GM21526 (cell line): ENCODE measurements around the gene TNNC2.
"Not testable (repeated sequence)": the region's sequence is repeated elsewhere in the genome, so short reads cannot be mapped to it uniquely, and the experiment has no call there.

Experiments used
- ATAC-seq: cut with Tn5 transposase; IDR thresholded peaks from one replicate; pipeline ENCODE4 v1.9.1; 2021; ENCODE audit warnings: moderate library complexity; ENCODE audit not compliant: unreplicated experiment, low FRiP score

The TNNC2 gene

GRCh38 chr20:45827030-45827652, at the start of gene TNNC2:
TNNC2 (minus strand) TSS chr20:45827312; CDS start chr20:45827248, 64 bp downstream.
- no peak for ATAC-seq

GRCh38 chr20:45874576-45874975, 47.5 kb upstream of the TNNC2 start:
- no peak for ATAC-seq

GRCh38 chr20:45874104-45874481, 47.0 kb upstream of the TNNC2 start:
- not testable (repeated sequence) for ATAC-seq

- no peak for ATAC-seq
These were observed 46.4 kb upstream of the TNNC2 start for GRCh38 chr20:45873409-45874103.

GRCh38 chr20:45872626-45873025, 45.5 kb upstream of the TNNC2 start:
- no peak for ATAC-seq

GRCh38 chr20:45867819-45868176, 40.7 kb upstream of the TNNC2 start:
- no peak for ATAC-seq

GRCh38 chr20:45867136-45867818, 40.2 kb upstream of the TNNC2 start:
- ATAC-seq, result no peak

- ATAC-seq, result no peak
These were observed 39.3 kb upstream of the TNNC2 start for GRCh38 chr20:45866454-45866853.

- no peak for ATAC-seq
These were observed 36.7 kb upstream of the TNNC2 start for GRCh38 chr20:45863543-45864470.

GRCh38 chr20:45861221-45862075, 34.3 kb upstream of the TNNC2 start:
- ATAC-seq, result no peak

- no peak for ATAC-seq
These were observed 33.6 kb upstream of the TNNC2 start for GRCh38 chr20:45860560-45861220.

- ATAC-seq, result no peak
These were observed 32.8 kb upstream of the TNNC2 start for GRCh38 chr20:45859916-45860315.

GRCh38 chr20:45857882-45858216, 30.7 kb upstream of the TNNC2 start:
- ATAC-seq, result peak; percentile 17

- ATAC-seq, result peak; percentile 87
These were observed 30.2 kb upstream of the TNNC2 start, which contains the start of the genes ACOT8 and ZSWIM3 for GRCh38 chr20:45857114-45857881. ACOT8 (minus strand) TSS chr20:45857392; CDS start chr20:45857315, 77 bp downstream. ZSWIM3 (plus strand) TSS chr20:45857614; CDS start chr20:45857826, 212 bp downstream.

- no peak for ATAC-seq
These were observed 26.4 kb upstream of the TNNC2 start for GRCh38 chr20:45853484-45853883.

GRCh38 chr20:45852326-45852725, 25.2 kb upstream of the TNNC2 start:
- ATAC-seq, result no peak

GRCh38 chr20:45851501-45851900, 24.4 kb upstream of the TNNC2 start:
- no peak for ATAC-seq

GRCh38 chr20:45850926-45851325, 23.8 kb upstream of the TNNC2 start:
- ATAC-seq, result no peak
